ENCODE results near the gene ALG9. TPM values are rescaled to one million over a fixed set of nuclear protein-coding genes. Genes with fewer than 3 reads are reported as not detected.
A peak's percentile ranks its signal among the peaks of the same experiment; 100 is the strongest.
"Not testable (repeated sequence)": the region's sequence is repeated elsewhere in the genome, so short reads cannot be mapped to it uniquely, and the experiment has no call there.

ALG9 gene
- total and polyA plus RNA-seq, 4 donors, result 36.3 to 61.1 (median 46.6) TPM

- Histone ChIP-seq H3K27ac (ENCODE audit: low read depth, low read length) (no peak overlapping the region), H3K4me3 (ENCODE audit: low read depth, low read length) (no peak overlapping the region), H3K27me3 (ENCODE audit: control insufficient read depth, insufficient read depth, low read length) (no peaks in the 10 kb centered on the region), H3K4me1 (ENCODE audit: control insufficient read depth, insufficient read depth, low read length) (peaks cover under 1% of the 10 kb centered on the region), H3K36me3 (ENCODE audit: control insufficient read depth, insufficient read depth, low read length) (no peaks in the 10 kb centered on the region), H3K9me3 (ENCODE audit: control insufficient read depth, insufficient read depth, low read length) (no peaks in the 10 kb centered on the region)
- 78% methylated on average over 2 of the region's 2 CpGs for WGBS (ENCODE audit: insufficient coverage)
- no peak for DNase-seq (ENCODE audit: low read depth in 4 of 6, low spot score in 6 of 6)
Measured at GRCh38 chr11:111788464-111788863, 82.9 kb downstream of the ALG9 start.

GRCh38 chr11:111788051-111788450, 83.3 kb downstream of the ALG9 start:
- WGBS (ENCODE audit: insufficient coverage), result 20% methylated on average over 1 of the region's 2 CpGs
- Histone ChIP-seq H3K27me3 (ENCODE audit: control insufficient read depth, insufficient read depth, low read length) (no peaks in the 10 kb centered on the region), H3K4me1 (ENCODE audit: control insufficient read depth, insufficient read depth, low read length) (no peaks in the 10 kb centered on the region), H3K27ac (ENCODE audit: low read depth, low read length) (no peak overlapping the region), H3K9me3 (ENCODE audit: control insufficient read depth, insufficient read depth, low read length) (no peaks in the 10 kb centered on the region), H3K36me3 (ENCODE audit: control insufficient read depth, insufficient read depth, low read length) (peaks cover 3% of the 10 kb centered on the region), H3K4me3 (ENCODE audit: low read depth, low read length) (no peak overlapping the region)
- peak in 1 of 6 donors; percentile 44 for DNase-seq (ENCODE audit: low read depth in 4 of 6, low spot score in 6 of 6)

- no peak for DNase-seq (ENCODE audit: low read depth in 4 of 6, low spot score in 6 of 6)
- Histone ChIP-seq H3K4me1 (ENCODE audit: control insufficient read depth, insufficient read depth, low read length) (no peaks in the 10 kb centered on the region), H3K27ac (ENCODE audit: low read depth, low read length) (no peak overlapping the region), H3K36me3 (ENCODE audit: control insufficient read depth, insufficient read depth, low read length) (peaks cover 3% of the 10 kb centered on the region), H3K4me3 (ENCODE audit: low read depth, low read length) (no peak overlapping the region), H3K9me3 (ENCODE audit: control insufficient read depth, insufficient read depth, low read length) (no peaks in the 10 kb centered on the region), H3K27me3 (ENCODE audit: control insufficient read depth, insufficient read depth, low read length) (no peaks in the 10 kb centered on the region)
- no CpG with 5 or more reads among the region's 2 CpGs for WGBS (ENCODE audit: insufficient coverage)
Measured at GRCh38 chr11:111785886-111786412, 85.4 kb downstream of the ALG9 start.

- no CpG with 5 or more reads among the region's 2 CpGs for WGBS (ENCODE audit: insufficient coverage)
- Histone ChIP-seq H3K27me3 (ENCODE audit: control insufficient read depth, insufficient read depth, low read length) (no peaks in the 10 kb centered on the region), H3K4me1 (ENCODE audit: control insufficient read depth, insufficient read depth, low read length) (no peaks in the 10 kb centered on the region), H3K4me3 (ENCODE audit: low read depth, low read length) (no peak overlapping the region), H3K36me3 (ENCODE audit: control insufficient read depth, insufficient read depth, low read length) (peaks cover 3% of the 10 kb centered on the region), H3K9me3 (ENCODE audit: control insufficient read depth, insufficient read depth, low read length) (no peaks in the 10 kb centered on the region), H3K27ac (ENCODE audit: low read depth, low read length) (no peak overlapping the region)
- DNase-seq (ENCODE audit: low read depth in 4 of 6, low spot score in 6 of 6), result no peak
Measured at GRCh38 chr11:111785076-111785475, 86.3 kb downstream of the ALG9 start.

- 95% methylated on average over 2 of the region's 10 CpGs for WGBS (ENCODE audit: insufficient coverage)
- H3K9me3 ChIP-seq (ENCODE audit: control insufficient read depth, insufficient read depth, low read length); H3K27me3 ChIP-seq (ENCODE audit: control insufficient read depth, insufficient read depth, low read length); H3K4me1 ChIP-seq (ENCODE audit: control insufficient read depth, insufficient read depth, low read length); H3K4me3 ChIP-seq (ENCODE audit: low read depth, low read length); H3K27ac ChIP-seq (ENCODE audit: low read depth, low read length); DNase-seq (ENCODE audit: low read depth in 4 of 6, low spot score in 6 of 6); H3K36me3 ChIP-seq (ENCODE audit: control insufficient read depth, insufficient read depth, low read length): not testable (repeated sequence)
Measured at GRCh38 chr11:111784311-111784710, 87.1 kb downstream of the ALG9 start.

- WGBS (ENCODE audit: insufficient coverage), result 70% methylated on average over 2 of the region's 5 CpGs
- H3K27ac ChIP-seq (ENCODE audit: low read depth, low read length), result no peak overlapping the region
- H3K4me1 ChIP-seq (ENCODE audit: control insufficient read depth, insufficient read depth, low read length), result no peaks in the 10 kb centered on the region
- H3K27me3 ChIP-seq (ENCODE audit: control insufficient read depth, insufficient read depth, low read length), result no peaks in the 10 kb centered on the region
- no peaks in the 10 kb centered on the region for H3K9me3 ChIP-seq (ENCODE audit: control insufficient read depth, insufficient read depth, low read length)
- peak in 1 of 6 donors; percentile 14 for DNase-seq (ENCODE audit: low read depth in 4 of 6, low spot score in 6 of 6)
- H3K36me3 ChIP-seq (ENCODE audit: control insufficient read depth, insufficient read depth, low read length), result peaks cover 3% of the 10 kb centered on the region
- H3K4me3 ChIP-seq (ENCODE audit: low read depth, low read length), result no peak overlapping the region
Measured at GRCh38 chr11:111782109-111782741, 89.2 kb downstream of the ALG9 start.

GRCh38 chr11:111779118-111779517, 92.3 kb downstream of the ALG9 start:
- no peak for DNase-seq (ENCODE audit: low read depth in 4 of 6, low spot score in 6 of 6)
- Histone ChIP-seq H3K27me3 (ENCODE audit: control insufficient read depth, insufficient read depth, low read length) (no peaks in the 10 kb centered on the region), H3K36me3 (ENCODE audit: control insufficient read depth, insufficient read depth, low read length) (peaks cover 3% of the 10 kb centered on the region), H3K27ac (ENCODE audit: low read depth, low read length) (no peak overlapping the region), H3K4me1 (ENCODE audit: control insufficient read depth, insufficient read depth, low read length) (no peaks in the 10 kb centered on the region), H3K9me3 (ENCODE audit: control insufficient read depth, insufficient read depth, low read length) (no peaks in the 10 kb centered on the region), H3K4me3 (ENCODE audit: low read depth, low read length) (no peak overlapping the region)
- 95% methylated on average over 3 of the region's 6 CpGs for WGBS (ENCODE audit: insufficient coverage)

GRCh38 chr11:111778047-111778558, 93.3 kb downstream of the ALG9 start:
- no peak for DNase-seq (ENCODE audit: low read depth in 4 of 6, low spot score in 6 of 6)
- Histone ChIP-seq H3K4me1 (ENCODE audit: control insufficient read depth, insufficient read depth, low read length) (no peaks in the 10 kb centered on the region), H3K27me3 (ENCODE audit: control insufficient read depth, insufficient read depth, low read length) (no peaks in the 10 kb centered on the region), H3K4me3 (ENCODE audit: low read depth, low read length) (no peak overlapping the region), H3K9me3 (ENCODE audit: control insufficient read depth, insufficient read depth, low read length) (no peaks in the 10 kb centered on the region), H3K27ac (ENCODE audit: low read depth, low read length) (no peak overlapping the region), H3K36me3 (ENCODE audit: control insufficient read depth, insufficient read depth, low read length) (no peaks in the 10 kb centered on the region)
- WGBS (ENCODE audit: insufficient coverage), result no CpG with 5 or more reads among the region's 3 CpGs

GRCh38 chr11:111777094-111778046, 94.0 kb downstream of the ALG9 start:
- H3K27ac ChIP-seq (ENCODE audit: low read depth, low read length), result peak overlapping the region; percentile 17

More at GRCh38 chr11:111777094-111778046, 94.0 kb downstream of the ALG9 start:
- H3K4me1 ChIP-seq (ENCODE audit: control insufficient read depth, insufficient read depth, low read length), result no peaks in the 10 kb centered on the region
- peak in 5 of 6 donors; percentile 47 to 93 (median 54) for DNase-seq (ENCODE audit: low read depth in 4 of 6, low spot score in 6 of 6)
- WGBS (ENCODE audit: insufficient coverage), result 100% methylated on average over 1 of the region's 4 CpGs
- H3K27me3 ChIP-seq (ENCODE audit: control insufficient read depth, insufficient read depth, low read length), result no peaks in the 10 kb centered on the region
- no peaks in the 10 kb centered on the region for H3K9me3 ChIP-seq (ENCODE audit: control insufficient read depth, insufficient read depth, low read length)
- H3K36me3 ChIP-seq (ENCODE audit: control insufficient read depth, insufficient read depth, low read length), result no peaks in the 10 kb centered on the region
- no peak overlapping the region for H3K4me3 ChIP-seq (ENCODE audit: low read depth, low read length)

All from spinal cord (tissue), 10 donors.